Sciatic nerve (tissue), 2 donors: ENCODE measurements around the gene EHHADH. TPM values are rescaled to one million over a fixed set of nuclear protein-coding genes. Genes with fewer than 3 reads are reported as not detected.
A peak's percentile ranks its signal among the peaks of the same experiment; 100 is the strongest.
"Not testable (repeated sequence)": the region's sequence is repeated elsewhere in the genome, so short reads cannot be mapped to it uniquely, and the experiment has no call there.

ENCODE experiments used
- ATAC-seq: fragments of 200-7000 bp; cut with Tn5 transposase; one replicate; pipeline ENCODE4 v1.9.1; 2020; ENCODE audit warnings: mild to moderate bottlenecking, moderate library complexity
- DNase-seq: peaks from one replicate; pipeline ENCODE4 v3.0.0-alpha.2; 2020; ENCODE audit warnings: low spot score
- intact Hi-C: fragments of 100-400 bp; cut with DNase I; formaldehyde crosslinking; loops from one replicate; pipeline ENCODE4 v1.14.2; 2022
- total RNA-seq: library from RNA; stranded (reverse); fragmentation: NEBNext Ultra II Directional; extraction: Animal tissue kit (Norgen Biotek cat#: 25700); gene quantifications from one replicate; pipeline ENCODE4 v1.2.1, GENCODE V29; 2021
- donor health status: DM: no; HTN: no; CAD: no.
- donor health status: DM: no; HTN: no; CAD: no.

The EHHADH gene
- total RNA-seq, 1 donor from 2014 or later: 6.2 TPM

DNA sequence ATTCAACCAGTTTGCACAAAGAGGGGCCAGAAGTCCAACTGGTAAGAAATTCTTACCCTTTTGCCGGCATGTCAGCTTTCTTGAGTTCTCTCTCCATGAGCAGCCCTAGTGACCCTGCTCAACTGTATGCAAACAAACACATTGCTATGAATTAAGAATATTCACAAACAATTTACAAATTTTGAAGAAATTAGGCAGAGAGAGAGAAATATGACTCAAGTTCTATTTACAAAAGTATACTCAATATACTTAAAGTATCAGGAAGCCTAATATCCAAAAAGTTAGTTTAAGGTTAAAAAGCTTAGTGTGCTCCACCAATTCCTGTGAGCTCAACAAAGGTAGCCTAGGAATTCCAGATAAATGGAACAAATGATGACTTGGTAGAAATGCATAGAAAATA, 3.5 kb upstream of the EHHADH start:
- intact Hi-C loops: no loop called here
- DNase-seq: no peak
- ATAC-seq: no peak

DNA sequence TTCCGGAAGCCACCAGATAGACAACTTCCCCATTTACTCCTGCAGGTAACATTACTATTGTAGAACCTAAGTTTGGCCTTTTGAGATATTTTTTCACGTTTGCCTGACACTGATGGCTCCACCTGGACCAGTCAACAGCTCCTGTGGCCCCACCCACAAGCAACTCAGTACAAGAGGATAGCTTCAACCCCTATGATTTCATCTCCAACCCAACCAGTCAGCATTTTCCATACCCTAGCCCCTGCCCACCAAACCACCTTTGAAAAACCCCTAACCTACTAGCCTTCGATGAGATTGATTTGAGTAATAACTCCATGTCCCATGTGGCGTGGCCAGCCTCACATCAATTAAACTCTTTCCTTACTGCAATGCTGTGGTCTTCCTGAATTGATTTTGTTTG, 950 bp upstream of the EHHADH start:
- intact Hi-C loops: no loop called here
- ATAC-seq: no peak
- no peak for DNase-seq

DNA sequence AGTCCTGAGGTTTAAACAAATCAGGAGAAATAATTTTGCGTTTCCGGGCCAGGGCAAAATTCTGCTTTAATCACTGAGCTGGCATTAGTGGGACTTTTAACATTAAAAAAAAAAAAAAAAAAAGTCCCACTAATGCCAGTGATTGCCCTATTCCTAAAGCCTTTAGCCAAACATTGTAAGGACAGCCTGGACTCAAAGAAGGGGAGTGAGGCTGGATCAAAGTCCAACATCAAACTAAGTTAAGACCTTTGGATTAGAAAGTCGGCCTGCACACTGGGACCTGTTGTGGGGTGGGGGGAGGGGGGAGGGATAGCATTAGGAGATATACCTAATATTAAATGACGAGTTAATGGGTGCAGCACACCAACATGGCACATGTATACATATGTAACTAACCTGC, 716 bp downstream of the EHHADH start:
- ATAC-seq, intact Hi-C loops, DNase-seq: not testable (repeated sequence)

DNA sequence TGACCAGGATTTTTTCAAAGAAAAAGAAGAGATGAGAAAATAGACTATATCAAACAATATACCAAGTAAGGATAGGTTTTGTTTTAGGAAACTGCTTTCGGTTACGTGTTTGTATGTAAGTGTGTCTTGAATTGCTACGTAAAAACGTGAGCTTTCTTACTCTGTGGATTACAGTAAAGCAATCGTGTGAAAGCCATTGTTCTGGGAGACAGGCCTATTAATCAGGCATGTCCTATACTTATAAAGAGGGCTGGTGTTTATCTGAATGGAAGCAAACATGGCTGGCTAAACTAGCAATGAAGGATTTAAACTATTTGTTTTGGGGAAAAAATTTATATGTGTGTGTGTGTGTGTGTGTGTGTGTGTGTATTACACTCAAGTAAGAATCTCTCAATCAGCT, 2.6 kb downstream of the EHHADH start:
- intact Hi-C loops: no loop called here
- no peak for DNase-seq
- no peak for ATAC-seq

DNA sequence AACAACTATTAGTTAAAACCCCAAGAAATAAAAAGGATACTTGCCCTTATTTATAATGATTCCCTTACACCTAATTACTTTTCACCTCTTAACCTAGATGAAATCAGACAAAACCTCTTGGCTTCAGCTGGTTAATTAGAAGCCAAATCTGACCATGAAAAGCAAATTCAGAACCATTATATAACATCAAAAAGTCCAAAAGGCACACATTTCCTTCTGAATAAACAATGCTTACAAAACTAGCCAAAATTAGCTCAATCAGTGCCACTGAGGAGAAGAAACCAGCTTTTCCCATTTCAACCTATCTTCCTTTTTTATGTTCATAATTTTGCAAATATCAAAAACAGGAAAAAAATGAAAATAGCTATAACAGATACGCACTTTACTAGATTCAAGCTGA, 3.2 kb downstream of the EHHADH start:
- DNase-seq (no peak), ATAC-seq (no peak)
- intact Hi-C loops: no loop called here

DNA sequence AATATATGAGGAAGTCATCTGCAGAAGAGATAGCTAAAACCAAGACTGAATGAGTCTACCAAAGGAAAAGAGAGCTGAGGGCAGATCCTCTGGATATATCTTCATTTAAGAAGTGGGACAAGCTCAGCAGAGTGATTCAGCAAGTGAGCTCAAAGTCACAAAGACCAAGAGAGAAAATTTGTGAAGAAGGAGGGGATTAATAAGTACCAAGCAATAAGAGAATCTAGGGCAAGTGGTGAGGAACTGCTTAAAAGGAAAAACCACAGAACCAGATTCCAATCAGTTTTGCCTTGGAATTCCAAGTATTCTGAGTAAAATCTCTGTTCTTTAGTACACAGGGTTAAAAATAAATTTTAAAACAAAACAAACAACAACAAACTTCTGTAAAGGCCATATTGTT, 3.6 kb downstream of the EHHADH start:
- DNase-seq: no peak
- ATAC-seq: no peak
- intact Hi-C loops: no loop called here

DNA sequence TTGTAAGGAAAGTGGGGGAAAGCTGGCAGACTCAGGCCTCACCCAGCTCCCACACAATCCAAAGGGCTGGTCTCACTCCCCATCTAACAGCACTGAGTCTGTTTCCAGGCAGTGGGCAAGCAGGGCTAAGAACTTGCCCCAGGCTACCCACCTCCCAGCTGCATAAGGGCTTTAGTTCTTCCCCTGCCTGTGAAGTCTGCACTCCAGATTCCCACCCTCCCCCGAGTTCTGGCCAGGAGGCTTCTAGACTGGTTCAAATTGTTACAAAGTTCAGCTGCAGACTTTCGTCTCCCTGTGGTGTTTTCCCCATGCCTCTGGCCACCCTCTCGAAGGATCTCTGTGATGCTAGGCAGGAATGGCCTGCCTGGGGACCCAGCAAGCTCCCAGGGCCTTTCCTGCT, 11.2 kb downstream of the EHHADH start:
- DNase-seq (no peak), ATAC-seq (no peak)
- intact Hi-C loops: no loop called here

DNA sequence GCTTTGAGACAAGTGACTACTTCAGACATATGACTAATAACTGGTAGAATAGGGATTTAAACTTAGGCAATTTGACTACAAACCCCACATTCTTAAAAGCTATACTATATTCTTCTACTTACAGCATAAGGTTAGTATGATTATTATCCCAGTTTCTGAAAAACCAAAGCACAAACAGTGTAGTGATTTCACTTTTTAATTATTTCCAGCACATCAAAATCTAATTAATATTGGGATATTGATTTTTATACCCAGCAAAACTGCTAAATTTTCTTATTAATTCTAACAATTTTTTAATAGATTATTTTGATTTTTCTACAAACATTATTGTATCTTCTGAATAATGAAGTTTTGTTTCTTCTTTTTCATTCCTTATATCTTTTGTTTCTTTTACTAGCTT, 16.9 kb downstream of the EHHADH start:
- no peak for ATAC-seq
- intact Hi-C loops: no loop called here

DNA sequence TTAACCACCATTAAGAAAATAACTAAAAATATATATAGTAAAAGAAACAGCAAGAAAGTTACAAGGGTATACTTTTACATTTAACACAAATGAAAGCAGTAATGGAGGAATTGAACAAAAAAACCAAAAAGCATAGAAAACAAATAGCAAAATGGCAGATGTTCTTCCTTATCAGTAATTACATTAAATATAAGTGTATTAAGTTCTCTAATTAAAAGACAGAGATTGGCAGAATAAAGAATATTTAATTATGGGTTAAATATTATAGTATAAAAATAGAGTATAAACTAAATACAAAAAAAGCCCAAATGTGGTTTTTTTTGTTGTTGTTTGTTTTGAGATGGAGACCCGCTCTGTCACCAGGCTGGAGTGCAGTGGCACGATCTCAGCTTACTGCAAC, 20.5 kb downstream of the EHHADH start:
- intact Hi-C loops: no loop called here
- ATAC-seq (no peak), DNase-seq (no peak)

More for the DNA sequence above, 16.9 kb downstream of the EHHADH start:
- no peak for DNase-seq

DNA sequence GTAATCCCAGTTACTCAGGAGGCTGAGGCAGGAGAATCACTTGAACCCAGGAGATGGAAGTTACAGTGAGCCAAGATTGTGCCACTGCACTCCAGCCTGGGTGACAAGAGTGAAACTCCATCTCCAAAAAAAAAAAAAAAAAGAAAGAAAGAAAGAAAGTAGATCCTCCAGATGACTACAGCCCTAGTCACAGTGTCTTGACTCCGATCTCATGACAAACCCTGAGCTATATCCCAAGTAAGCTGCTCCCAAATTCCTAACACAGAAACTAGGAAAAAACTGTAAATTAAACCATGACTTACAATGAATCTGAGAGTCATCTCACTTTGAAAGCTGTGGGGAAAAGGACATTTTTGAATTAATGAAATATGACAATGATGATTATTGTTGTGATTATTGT, 27.3 kb downstream of the EHHADH start:
- DNase-seq, ATAC-seq, intact Hi-C loops: not testable (repeated sequence)

DNA sequence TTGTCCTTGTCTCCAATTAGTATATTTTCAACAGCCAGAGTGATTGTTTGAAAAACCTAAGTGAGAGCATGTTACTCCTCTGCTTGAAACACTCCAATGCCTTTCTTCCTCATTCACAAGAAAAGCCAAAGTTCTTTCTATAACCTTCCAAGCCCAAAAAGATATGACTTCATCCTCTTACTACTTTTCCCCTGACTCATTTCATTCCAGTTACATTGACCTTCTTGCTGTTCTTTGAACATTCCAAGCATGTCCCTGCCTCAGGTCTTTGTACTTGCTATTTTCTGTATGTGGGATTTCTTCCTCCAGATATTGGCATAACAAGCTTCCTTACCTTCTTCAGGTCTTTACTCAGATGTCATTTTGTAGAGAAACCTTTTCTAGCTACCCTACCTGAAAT, 28.3 kb downstream of the EHHADH start:
- intact Hi-C loops: no loop called here

DNA sequence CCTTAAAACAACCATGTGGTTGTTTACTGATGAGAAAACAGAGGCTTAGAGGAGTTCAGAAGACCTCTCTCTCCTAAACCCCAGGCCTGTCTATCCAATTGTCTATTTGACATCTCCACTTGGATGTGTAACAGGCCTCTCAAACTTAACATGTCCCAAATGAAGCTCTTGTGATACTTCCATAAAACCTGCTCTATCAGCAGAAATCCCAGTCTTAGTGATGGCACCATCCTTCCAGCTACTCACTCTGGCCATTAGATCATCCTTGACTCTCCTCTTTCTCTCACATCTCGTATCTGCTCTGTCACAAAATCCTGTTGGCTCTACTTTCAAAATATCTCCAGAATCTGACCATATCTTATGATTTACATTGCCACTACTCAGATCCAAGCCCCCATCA, 28.8 kb downstream of the EHHADH start:
- intact Hi-C loops: no loop called here
- no peak for ATAC-seq
- no peak for DNase-seq

More for the DNA sequence above, 28.3 kb downstream of the EHHADH start:
- DNase-seq (no peak), ATAC-seq (no peak)

DNA sequence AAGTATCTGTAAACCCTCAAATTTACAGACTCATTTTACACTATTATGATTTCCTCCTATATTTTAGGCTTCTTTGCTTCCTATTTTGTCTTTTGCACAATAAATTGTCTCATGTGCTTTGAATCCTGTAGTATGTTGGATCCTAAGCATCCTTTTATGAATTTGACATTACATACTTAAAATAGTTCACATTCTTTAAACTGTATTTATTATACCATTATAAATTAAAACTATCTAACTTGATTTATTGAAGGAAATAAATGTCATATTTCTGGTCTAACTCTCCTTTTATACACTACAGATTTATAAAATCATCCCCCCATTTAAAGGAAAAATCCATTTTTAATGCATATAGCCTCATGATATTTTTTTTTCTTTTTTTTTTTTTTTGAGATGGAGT, 32.6 kb downstream of the EHHADH start:
- no peak for DNase-seq
- ATAC-seq: no peak
- intact Hi-C loops: no loop called here

DNA sequence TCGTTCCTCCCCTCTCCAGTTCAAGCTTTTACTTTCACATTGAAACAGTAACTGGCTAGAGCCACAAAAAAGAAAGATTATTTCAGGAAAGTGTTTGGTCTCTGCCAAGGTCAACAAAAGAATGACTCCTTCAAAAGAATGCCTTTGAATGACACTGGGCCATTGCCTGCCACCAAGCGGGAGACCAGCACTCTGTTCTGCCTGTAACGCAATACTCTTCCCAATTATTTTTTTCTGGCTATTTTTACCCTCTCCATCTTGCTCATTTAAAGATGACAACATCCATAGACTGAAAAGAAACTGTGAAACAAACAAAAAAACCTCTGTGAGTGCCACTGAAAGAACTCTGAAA, 37.3 kb downstream of the EHHADH start:
- intact Hi-C loops: no loop called here
- ATAC-seq: peak; percentile 57
- DNase-seq: no peak

DNA sequence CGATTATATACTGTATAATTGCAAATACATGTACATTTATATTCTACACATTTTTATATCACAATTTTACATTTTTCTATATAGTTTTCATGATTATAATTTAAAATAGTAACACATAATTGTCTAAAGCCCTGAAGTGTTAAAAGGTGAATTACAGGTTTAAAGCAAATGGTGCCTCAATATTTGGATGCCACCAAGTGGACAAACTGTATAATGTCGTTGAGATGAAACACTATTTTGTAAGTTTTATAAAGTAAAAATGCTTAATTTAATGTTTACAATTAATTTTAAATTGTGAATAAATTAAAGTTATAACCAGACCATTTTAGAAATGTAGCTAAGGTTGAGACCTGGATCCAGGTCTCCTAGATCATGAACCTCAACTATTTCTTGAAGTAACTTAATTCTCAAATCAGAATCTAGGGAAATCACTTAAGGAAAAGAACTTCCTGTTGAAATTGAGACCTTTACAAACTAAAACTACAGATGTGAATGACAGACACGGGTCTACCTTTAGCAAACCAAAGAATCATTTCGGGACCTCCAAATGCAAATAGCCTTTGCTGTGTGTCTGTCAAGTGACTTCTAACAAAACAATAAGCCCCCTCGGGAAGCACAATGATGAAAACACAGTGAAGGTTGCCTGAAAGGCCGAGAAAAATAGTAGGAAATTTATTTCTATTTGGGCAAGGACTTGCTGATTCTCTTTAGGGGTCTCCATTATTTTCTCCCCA, 37.8 kb downstream of the EHHADH start:
- intact Hi-C loops: no loop called here
- ATAC-seq (no peak), DNase-seq (no peak)

DNA sequence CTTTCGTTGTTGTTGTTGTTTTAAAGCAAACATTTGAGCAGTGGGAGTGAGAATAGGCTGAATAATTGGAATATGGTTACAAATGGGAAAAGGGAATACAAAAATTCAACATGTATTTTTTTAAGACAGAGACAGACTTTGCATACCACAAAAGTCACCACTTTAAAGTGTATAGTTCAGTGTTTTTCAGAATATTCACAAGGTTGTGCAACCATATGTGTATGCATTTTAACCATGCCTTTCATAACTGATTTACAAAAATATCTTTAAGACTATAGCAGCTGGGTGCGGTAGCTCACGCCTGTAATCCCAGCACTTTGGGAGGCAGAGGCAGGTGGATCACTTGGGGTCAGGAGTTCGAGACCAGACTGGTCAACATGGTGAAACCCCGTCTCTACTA, 41.3 kb downstream of the EHHADH start:
- DNase-seq: no peak
- intact Hi-C loops: no loop called here
- no peak for ATAC-seq

DNA sequence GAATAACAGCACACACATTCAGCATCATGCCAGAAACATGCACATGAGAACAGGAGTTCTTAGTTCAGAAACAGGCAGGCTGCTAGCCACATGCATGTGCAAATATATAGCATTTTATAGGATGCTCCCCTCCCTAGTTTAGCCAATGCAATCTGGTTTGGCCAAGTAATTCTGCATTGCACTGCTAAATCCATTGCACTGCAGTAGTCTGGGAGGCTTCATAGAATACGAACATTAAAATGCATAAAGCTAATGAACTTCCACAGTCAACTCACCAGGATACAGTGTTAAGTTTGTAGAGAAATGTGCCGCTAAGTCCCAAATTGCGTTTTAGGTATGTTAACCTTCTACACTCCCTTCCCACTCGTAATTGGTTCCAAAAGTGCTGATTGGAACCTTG, 41.8 kb downstream of the EHHADH start:
- intact Hi-C loops: no loop called here
- no peak for DNase-seq
- ATAC-seq: no peak

DNA sequence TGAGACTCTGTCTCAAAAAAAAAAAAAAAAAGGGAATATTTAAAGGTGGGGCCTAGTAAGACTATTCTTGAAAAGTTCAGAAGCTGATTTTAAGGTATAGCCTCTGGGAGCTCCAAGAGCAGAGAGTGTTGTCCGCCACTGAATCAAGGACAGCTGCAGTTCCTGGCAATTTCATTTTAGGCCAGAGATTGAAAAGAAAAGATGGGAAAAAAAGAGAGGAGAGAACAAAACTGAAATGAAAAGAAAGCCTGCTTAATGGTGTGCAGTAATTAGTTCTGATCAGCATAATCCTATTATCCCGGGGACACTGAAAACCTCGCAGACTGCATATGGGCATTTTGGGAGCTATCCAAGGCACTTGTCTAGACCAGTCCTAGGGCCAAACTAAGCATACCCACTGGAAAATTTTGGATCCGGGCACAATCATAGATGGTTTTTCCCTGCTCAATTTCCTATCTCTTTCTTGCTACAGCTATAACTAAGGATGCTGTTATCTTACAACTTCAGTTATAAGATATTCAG, 43.2 kb downstream of the EHHADH start:
- no peak for ATAC-seq
- intact Hi-C loops: no loop called here
- no peak for DNase-seq

DNA sequence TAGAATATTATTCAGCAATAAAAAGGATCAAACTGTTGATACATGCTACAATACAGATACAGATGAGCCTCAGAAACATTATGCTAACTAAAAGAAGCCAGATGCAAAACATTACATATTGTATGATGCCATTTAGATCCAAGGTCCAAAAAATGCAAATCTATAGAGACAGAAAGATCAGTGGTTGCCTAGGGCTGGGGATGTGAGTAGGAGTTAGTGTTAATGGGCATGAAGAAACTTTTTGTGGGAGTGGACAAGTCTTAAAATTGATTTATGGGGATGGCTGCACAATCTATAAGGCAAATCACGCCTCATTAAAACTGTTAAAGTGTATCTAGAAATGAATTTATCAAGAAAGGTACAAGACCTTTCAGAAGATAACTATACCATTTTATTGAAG, 45.0 kb downstream of the EHHADH start:
- DNase-seq (no peak), ATAC-seq (no peak)
- intact Hi-C loops: no loop called here

DNA sequence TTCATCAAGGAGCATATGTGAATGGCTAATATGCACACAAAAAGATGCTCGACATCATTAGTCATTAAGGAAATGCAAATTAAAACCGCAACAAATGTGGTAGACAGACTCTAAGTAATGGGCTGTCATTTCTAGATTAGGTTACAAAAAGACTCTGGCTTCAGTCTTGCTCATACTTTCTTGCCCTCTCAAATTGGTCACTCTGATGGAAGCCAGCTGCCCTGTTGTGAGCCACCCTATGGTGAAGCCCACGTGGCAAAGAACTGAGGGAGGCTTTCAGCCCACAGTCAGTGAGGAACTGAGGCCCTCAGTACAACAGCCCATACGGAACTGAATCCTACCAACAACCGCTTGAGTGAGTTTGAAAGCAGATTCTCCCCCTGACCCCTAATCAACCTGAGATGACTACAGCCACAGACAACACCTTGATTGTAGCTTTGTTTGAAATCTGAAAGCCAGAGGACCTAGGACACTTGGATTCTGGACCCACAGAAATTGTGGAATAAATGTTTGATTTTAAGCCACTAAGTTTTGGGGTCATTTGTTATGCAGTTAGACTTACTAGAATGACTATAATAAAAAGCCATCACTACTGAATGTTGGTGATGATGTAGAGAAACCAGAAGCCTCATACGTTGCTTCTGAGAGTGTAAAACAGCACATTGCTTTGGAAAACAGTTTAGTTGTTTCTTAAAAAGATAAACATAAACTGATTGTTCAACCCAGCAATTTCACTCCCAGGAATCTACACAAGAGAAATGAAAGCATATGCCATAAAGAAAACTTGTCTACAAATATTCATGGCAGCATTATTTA, 45.7 kb downstream of the EHHADH start:
- intact Hi-C loops: no loop called here
- ATAC-seq: no peak
- DNase-seq: no peak
